Activated naive CD4-positive, alpha-beta T cell treated with Interleukin-2 at 50 U/mL for 16 hours (primary cell): ENCODE results near the gene CLASP1.

Experiments used
- DNase-seq: peaks from one replicate; pipeline ENCODE4 v3.0.0-alpha.2; 2020

The CLASP1 gene

DNA sequence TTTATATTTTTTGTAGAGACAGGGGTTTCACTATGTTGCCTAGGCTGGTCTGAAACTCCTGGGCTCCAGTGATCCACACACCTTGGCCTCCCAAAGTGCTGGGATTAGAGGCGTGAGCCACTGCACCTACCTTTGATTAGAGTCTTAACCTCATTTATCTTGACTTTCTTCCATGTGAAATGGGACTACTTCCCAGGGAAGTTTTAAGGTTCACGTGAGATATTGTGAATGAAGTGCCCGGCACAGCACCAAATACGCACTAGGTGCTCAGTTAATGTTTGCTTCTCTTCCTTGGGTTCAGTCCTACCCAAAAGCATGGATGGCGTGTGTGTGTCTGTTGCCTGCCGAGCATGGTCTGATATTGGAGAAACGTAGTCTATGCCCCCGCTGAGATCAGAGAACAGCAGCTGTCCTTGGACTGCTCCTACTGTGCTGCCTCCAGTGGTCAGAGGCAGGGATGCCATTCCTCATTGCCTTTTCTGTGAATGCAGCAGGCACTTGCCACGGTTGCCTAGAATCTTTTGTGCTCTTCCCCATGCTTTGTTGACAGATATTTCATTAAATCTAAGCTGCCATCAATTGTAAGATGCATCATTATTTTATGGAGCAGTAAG lies 351.9 kb downstream of the CLASP1 start:
- DNase-seq = no peak

DNA sequence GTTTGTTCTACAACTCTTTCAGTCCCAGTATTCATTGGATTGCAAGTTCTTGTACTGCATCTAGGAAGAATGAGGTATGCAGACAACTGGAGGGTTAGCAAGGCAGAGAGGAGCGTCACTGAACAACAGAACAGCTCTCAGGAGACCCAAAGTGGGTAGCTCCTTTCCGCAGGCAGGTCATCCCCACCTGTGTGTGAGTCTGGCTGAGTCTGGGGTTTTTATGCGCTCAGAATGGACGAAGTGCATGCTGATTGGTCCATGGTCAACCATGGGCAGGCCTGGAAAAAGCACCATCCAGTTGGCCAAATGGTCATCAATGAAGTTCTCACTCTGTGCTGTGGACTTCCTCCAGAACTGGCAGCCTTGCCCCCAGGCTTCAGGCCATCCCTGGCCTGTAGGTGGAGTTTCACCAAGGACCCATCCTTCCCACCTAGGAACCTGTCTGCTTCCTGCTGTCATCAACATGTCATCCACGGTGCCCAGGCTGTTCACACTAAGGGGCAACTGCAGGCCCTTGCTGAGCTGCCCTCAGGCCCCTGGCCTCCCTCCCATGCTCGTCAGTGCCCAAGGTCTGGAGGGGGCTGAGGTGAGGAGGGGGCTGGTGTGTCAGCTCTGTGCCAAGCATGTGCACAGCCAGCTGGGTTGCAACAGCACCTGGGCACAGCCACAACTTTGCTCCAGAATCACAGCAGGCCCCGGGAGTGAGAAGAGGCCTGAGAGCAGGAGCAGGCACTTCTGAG lies 353.2 kb downstream of the CLASP1 start:
- no peak for DNase-seq

DNA sequence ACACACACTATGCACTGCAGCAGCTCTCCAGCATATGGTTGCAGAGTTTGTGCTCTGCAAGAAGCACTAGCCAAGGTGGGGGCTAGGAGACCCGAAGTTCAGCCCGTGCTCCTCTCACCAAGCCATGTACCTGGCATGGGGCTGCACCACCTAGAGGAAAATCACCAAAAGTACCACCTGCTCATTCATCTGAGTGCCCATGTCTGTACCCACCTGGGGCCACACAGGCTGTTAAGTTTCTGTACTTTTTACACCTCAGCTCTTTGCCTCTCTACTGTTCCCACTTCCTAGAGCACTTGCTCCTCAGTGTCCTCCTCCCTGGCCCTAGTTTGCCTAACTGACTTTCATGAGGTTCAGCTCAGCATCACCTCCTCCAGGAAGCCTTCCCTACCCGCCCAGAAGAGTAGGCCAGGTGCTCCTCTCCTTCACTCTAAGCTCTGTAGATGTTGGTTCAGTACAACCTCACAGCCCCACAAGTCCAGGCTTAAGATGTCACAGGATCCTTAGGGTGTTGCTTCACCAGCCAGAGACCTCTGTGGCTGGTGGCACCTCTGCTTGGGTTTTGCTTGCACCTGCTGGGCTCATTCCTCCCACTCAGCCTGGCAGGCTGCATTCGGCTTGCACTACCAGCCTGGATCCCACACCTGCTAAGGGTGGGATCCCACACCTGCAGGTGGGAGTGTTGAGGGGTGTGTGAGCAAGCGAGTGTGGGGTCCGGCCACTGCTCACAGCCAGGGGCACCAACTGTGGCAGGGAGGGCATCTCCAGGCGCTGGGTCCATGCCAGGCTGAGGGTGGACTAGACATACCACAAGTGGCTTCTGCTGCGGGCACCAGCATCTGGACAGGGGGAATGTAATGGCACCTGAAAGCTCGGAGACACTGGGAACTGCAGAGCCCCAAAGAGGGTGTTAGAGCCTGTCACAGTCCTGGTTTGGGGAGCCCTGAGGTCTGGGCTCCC lies 354.1 kb downstream of the CLASP1 start:
- no peak for DNase-seq

DNA sequence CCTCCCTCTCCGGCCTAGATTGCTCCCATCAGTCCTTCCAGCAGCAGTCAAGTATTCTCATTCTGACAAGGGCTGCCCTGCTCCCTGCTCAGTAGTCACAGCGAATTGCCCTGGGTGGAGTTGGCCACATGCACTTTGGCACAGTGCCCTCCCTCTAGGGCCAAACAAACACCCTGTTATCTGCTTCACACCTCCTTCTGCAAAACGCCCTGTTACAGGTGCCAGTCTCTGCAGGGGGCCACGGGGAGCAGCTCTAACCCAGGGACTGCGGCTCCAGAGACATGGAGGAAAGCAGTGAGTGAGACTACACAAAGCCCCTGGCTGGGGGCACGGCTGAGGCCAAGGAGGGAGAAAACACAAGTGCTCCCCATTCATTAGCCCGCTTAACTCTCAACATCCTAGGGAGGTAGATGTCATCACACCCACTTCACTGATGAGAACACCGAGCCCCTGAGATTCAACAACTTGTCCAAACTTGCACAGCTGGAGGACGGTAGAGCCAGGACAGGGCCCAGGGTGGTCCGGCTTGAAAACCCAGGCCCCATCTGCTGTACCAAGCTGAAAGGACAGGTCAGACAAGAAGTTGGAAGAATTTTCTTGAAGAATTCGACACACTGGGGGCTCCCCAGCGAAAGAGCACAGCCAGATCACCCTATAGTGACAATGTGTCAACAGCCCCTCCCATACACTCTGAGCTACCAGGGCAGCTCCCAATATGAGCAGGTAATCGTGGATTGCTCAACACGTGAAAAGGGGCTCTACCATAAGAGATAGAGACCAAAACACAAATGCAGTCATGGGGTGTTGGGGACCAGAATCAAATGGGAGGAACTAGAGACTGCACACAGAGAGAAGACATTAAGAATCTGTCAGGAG lies 355.6 kb downstream of the CLASP1 start:
- no peak for DNase-seq

DNA sequence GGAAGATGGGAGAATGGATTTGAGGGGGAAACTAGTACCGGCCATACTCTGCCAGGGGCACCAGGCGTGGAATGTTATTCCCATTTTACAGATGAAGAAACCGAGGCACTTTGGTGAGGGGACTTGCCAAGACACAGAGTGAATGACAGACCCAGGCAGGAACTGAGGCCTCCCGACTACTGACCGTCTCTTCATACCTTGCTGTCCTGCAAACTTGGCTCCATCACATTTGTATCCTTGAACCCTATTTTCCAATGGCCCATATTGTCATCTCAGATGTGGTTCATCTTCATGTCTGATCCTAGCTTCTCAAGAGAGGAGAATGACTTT lies 358.0 kb downstream of the CLASP1 start:
- DNase-seq = no peak

DNA sequence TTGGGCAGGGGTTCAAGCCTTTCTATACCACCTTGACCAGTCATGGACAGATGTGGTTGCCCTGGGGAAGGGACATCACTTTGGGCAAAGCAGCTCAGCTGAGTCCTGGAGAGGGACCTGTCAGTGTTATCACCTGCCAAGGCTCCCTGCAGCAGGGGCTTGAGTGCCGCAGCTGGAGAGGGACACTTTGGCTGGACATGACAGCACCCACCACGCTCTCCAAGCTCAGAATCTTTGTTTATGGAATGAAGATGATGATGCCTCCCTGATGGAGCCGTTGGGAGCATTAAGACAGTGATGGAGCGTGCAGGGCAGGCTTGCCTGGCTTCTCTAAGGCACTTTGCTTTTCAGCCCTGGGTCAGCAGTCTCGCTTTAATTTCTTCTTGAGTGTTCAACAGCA lies 360.0 kb downstream of the CLASP1 start:
- DNase-seq = no peak

DNA sequence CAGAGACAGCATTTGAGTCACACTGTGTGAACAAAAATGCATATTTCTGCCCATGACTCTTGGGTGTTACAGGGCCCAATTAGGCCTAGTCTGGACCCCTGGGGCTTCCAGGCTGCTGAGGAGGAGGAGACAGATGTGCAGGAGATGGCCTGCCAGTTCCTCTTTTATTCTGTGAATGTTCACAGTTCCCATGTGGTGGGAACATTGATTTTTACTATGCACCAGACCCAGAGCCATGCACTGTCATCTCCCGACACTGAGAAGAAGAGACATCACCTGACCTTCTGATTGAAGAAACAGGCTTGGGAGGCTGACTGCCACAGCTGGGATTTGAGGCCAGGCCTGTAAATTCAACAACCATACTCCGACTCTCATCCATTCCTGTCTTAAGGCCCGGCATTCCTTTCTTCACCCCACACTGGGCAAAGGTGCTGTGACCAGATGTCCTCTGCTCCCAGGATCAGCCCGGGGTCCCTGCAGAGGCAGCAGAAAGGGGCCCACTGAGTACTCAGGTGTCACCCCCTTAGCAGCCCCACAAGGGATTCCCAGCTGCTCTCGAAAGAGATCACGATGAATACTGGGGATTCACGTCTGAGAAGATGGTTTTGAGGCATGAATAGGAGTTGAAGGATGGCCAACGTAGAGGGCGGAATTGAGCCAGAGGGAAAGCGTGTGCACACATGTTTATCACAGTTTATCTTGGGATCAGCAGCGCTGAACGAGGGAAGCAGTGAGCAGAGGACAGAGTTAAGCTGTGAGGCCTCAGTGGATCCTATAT lies 360.6 kb downstream of the CLASP1 start:
- DNase-seq = no peak

DNA sequence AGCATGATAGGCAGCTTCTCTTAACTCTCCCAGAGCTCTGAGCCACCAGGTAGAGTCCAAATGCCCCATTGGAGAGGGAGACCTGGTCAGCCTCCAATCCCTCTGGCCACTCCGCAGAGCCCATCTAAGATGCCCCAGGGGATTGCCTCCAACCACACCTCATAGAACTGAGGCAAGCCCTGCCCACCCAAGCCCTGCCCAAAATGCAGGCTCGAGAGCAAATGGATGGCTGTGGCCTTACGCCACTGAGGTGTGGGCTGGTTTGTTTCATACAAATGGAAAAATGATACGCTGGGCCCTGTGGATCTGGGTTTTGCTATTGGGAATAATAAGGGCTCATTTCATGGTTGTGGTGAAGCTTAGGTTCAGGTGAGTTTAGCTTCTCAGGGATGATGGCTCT lies 361.3 kb downstream of the CLASP1 start:
- no peak for DNase-seq
